ENCODE measurements around the gene KRTAP5-7.

DNA sequence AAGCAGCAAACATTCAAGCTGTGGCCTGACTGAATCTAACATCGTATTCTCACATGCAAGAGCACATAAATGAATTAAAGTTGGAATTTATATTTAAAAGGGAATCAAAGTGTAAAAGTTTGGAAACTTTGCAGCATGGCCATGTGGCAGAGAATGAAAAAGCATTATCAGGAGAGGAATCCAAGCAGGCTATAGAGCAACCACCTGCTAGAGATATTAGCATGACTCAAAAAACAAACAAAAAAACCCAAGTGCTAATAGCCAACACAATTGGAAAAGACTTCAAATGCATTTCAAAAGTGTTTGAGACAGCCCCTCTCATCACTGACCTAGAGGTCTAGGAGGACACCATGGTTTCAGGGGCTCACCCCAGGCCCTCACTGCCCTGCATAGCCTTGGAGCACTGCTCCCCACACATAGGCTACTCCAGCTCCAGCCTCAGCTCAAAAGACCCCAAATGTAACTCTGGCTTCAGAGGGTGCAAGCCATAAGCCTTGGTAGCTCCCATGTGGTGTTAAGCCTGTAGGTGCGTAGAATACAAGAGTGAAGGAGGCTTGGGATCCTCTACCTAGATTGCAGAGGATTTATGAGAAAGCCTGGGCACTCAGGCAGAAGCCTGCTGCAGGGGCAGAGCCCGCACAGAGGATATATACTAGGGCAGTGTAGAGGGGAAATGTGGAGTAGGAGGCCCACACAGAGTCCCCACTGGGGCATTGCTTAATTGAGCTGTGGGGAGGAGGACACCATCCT lies 1.7 kb upstream of the KRTAP5-7 start:
- TF ChIP-seq, protein P1, sequence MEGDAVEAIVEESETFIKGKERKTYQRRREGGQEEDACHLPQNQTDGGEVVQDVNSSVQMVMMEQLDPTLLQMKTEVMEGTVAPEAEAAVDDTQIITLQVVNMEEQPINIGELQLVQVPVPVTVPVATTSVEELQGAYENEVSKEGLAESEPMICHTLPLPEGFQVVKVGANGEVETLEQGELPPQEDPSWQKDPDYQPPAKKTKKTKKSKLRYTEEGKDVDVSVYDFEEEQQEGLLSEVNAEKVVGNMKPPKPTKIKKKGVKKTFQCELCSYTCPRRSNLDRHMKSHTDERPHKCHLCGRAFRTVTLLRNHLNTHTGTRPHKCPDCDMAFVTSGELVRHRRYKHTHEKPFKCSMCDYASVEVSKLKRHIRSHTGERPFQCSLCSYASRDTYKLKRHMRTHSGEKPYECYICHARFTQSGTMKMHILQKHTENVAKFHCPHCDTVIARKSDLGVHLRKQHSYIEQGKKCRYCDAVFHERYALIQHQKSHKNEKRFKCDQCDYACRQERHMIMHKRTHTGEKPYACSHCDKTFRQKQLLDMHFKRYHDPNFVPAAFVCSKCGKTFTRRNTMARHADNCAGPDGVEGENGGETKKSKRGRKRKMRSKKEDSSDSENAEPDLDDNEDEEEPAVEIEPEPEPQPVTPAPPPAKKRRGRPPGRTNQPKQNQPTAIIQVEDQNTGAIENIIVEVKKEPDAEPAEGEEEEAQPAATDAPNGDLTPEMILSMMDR (conservative IDR thresholded peaks at IDR 0.05; ENCODE audit: low read length): no peak
- TF ChIP-seq EZH2phosphoT487 (IDR thresholded peaks at IDR 0.05; ENCODE audit: borderline replicate concordance): no peak
